ENCODE data around the gene ZNF407.

The ZNF407 gene

GRCh38 chr18:74739926-74740325 is 142.3 kb downstream of the ZNF407 start:
- ATAC-seq, result no peak
- no peak for TF ChIP-seq TCF4 (CRISPR knock-in tag; IDR thresholded peaks at IDR 0.05; ENCODE audit: borderline replicate concordance)
- no peak for TF ChIP-seq SNAI2 (CRISPR knock-in tag; IDR thresholded peaks at IDR 0.05)
- TF ChIP-seq ZC3H10 (CRISPR knock-in tag; IDR thresholded peaks at IDR 0.05), result no peak
- no peak for TF ChIP-seq ZFP30 (CRISPR knock-in tag; IDR thresholded peaks at IDR 0.05)
- TF ChIP-seq ZFP3 (CRISPR knock-in tag; IDR thresholded peaks at IDR 0.05), result no peak
- TF ChIP-seq TOX (CRISPR knock-in tag; IDR thresholded peaks at IDR 0.05; ENCODE audit: borderline replicate concordance), result no peak
- TF ChIP-seq ZNF70 (CRISPR knock-in tag; IDR thresholded peaks at IDR 0.05), result no peak
- no peak for TF ChIP-seq BACH2 (CRISPR knock-in tag; IDR thresholded peaks at IDR 0.05; ENCODE audit: borderline replicate concordance)
- no peak for TF ChIP-seq ZNF565 (CRISPR knock-in tag; conservative IDR thresholded peaks at IDR 0.05; ENCODE audit: low read depth)
- TF ChIP-seq GLIS3 (CRISPR knock-in tag; IDR thresholded peaks at IDR 0.05), result no peak
- TF ChIP-seq, protein P1, sequence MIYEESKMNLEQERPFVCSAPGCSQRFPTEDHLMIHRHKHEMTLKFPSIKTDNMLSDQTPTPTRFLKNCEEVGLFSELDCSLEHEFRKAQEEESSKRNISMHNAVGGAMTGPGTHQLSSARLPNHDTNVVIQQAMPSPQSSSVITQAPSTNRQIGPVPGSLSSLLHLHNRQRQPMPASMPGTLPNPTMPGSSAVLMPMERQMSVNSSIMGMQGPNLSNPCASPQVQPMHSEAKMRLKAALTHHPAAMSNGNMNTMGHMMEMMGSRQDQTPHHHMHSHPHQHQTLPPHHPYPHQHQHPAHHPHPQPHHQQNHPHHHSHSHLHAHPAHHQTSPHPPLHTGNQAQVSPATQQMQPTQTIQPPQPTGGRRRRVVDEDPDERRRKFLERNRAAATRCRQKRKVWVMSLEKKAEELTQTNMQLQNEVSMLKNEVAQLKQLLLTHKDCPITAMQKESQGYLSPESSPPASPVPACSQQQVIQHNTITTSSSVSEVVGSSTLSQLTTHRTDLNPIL (CRISPR knock-in tag; IDR thresholded peaks at IDR 0.05; ENCODE audit: low read depth), result no peak
- no peak for TF ChIP-seq PPARA (CRISPR knock-in tag; IDR thresholded peaks at IDR 0.05; ENCODE audit: borderline replicate concordance)
- TF ChIP-seq CSDC2 (CRISPR knock-in tag; IDR thresholded peaks at IDR 0.05), result no peak
- TF ChIP-seq TSHZ2 (CRISPR knock-in tag; IDR thresholded peaks at IDR 0.05), result no peak
- no peak for TF ChIP-seq POU6F1 (CRISPR knock-in tag; IDR thresholded peaks at IDR 0.05; ENCODE audit: borderline replicate concordance, low read depth)
- TF ChIP-seq ZNF8 (CRISPR knock-in tag; IDR thresholded peaks at IDR 0.05), result no peak
- no peak for TF ChIP-seq RARB (CRISPR knock-in tag; IDR thresholded peaks at IDR 0.05)
- TF ChIP-seq, protein P2, sequence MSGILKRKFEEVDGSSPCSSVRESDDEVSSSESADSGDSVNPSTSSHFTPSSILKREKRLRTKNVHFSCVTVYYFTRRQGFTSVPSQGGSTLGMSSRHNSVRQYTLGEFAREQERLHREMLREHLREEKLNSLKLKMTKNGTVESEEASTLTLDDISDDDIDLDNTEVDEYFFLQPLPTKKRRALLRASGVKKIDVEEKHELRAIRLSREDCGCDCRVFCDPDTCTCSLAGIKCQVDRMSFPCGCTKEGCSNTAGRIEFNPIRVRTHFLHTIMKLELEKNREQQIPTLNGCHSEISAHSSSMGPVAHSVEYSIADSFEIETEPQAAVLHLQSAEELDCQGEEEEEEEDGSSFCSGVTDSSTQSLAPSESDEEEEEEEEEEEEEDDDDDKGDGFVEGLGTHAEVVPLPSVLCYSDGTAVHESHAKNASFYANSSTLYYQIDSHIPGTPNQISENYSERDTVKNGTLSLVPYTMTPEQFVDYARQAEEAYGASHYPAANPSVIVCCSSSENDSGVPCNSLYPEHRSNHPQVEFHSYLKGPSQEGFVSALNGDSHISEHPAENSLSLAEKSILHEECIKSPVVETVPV (CRISPR knock-in tag; IDR thresholded peaks at IDR 0.05), result no peak
- TF ChIP-seq PATZ1 (CRISPR knock-in tag; IDR thresholded peaks at IDR 0.05; ENCODE audit: borderline replicate concordance), result no peak

DNA sequence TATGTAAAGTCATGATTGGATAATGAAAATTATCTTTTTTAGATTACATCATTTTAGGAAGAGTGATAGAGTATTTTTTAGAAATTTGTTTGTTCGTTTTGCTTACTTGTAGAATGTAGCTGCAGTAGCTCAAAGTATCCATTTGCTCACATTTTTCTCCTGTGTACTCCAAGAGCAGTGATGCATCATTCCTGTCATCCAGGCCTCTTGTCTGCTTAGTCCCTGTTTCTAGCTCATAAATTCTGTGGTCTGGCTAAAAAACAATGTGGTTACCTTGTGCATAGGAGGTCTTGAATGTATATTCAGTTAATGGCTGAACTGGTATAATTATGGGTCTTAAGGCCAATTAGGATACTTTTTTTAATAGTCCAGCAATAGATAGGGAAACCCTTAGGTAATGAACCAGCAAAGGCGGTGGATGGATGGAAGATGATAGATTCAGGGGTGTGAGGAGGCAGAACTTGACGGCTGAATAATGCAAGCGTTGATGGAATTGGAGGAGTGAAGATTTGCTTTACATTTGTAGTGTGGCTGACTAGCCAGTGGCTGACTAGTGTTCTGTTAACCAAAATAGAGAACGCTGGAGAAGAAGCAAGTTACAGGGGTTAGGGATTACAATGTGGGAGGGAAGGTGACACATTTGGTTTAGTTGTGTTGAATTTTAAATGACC is 145.0 kb downstream of the ZNF407 start:
- TF ChIP-seq BACH2 (CRISPR knock-in tag; IDR thresholded peaks at IDR 0.05; ENCODE audit: borderline replicate concordance), result no peak
- no peak for TF ChIP-seq ARNTL (CRISPR knock-in tag; IDR thresholded peaks at IDR 0.05; ENCODE audit: borderline replicate concordance, low read depth)
- no peak for TF ChIP-seq SNAI2 (CRISPR knock-in tag; IDR thresholded peaks at IDR 0.05)
- no peak for TF ChIP-seq TOX (CRISPR knock-in tag; IDR thresholded peaks at IDR 0.05; ENCODE audit: borderline replicate concordance)
- no peak for TF ChIP-seq RARB (CRISPR knock-in tag; IDR thresholded peaks at IDR 0.05)
- no peak for TF ChIP-seq CSDC2 (CRISPR knock-in tag; IDR thresholded peaks at IDR 0.05)
- peak; percentile 57 for ATAC-seq
